Mononuclear cell (primary cell): ENCODE data around the gene S100Z. TPM values are rescaled to one million over a fixed set of nuclear protein-coding genes. Genes with fewer than 3 reads are reported as not detected.
"Not testable (repeated sequence)": the region's sequence is repeated elsewhere in the genome, so short reads cannot be mapped to it uniquely, and the experiment has no call there.

Experiments used
- H3K27me3 ChIP-seq: 2 replicates; pipeline ENCODE4 v1.6.0; 2011; ENCODE audit warnings: low read length, control low read depth; ENCODE audit not compliant: insufficient read depth
- H3K4me1 ChIP-seq: 2 replicates; pipeline ENCODE4 v1.5.1; 2011; ENCODE audit warnings: mild to moderate bottlenecking, low read length, control low read depth; ENCODE audit not compliant: insufficient read depth
- H3K4me3 ChIP-seq: 2 replicates; pipeline ENCODE4 v1.5.1; 2011; ENCODE audit warnings: mild to moderate bottlenecking, low read length, moderate library complexity
- H3K9me3 ChIP-seq: 2 replicates; pipeline ENCODE4 v1.5.1; 2011; ENCODE audit warnings: low read depth, mild to moderate bottlenecking, control low read depth, low read length
- total RNA-seq: library from RNA; depleted of rRNA; stranded (reverse); fragments of >200 nt; gene quantifications from one replicate; pipeline ENCODE4 v1.2.3, GENCODE V29; 2012

S100Z gene
- total RNA-seq, 1 donor, result 5.6 TPM

DNA sequence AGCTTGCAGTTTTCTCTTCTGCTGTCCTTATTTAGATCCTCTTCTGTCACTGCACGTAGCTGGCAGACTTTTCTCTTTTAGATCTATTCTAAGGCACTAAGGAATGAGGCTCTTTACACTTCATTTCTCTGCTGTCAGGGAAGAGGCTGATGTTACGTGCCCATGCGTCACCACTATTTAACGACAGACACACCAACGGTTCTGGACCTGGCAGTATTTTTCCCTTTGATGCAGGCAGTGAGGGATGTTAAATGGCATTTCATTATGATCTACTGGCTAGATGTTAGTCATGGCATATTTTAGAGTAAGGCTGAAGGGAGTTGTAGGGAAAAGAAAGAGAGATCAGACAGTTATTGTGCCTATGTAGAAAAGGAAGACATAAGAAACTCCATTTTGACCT, 94.8 kb downstream of the S100Z start:
- Histone ChIP-seq H3K4me1 (no peaks in the 10 kb centered on the region), H3K27me3 (no peaks in the 10 kb centered on the region), H3K4me3 (no peak overlapping the region), H3K9me3 (no peaks in the 10 kb centered on the region)

DNA sequence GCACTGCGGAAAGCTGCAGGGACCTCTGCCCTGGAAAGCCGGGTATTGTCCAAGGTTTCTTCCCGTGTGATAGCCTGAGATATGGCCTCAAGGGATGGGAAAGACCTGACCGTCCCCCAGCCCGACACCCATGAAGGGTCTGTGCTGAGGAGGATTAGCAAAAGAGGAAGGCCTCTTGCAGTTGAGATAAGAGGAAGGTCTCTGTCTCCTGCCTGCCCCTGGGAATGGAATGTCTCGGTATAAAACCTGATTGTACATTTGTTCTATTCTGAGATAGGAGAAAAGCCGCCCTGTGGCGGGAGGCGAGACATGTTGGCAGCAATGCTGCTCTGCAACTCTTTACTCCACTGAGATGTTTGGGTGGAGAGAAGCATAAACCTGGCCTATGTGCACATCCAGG, 95.4 kb downstream of the S100Z start:
- not testable (repeated sequence) for H3K4me3 ChIP-seq, H3K4me1 ChIP-seq, H3K9me3 ChIP-seq, H3K27me3 ChIP-seq

DNA sequence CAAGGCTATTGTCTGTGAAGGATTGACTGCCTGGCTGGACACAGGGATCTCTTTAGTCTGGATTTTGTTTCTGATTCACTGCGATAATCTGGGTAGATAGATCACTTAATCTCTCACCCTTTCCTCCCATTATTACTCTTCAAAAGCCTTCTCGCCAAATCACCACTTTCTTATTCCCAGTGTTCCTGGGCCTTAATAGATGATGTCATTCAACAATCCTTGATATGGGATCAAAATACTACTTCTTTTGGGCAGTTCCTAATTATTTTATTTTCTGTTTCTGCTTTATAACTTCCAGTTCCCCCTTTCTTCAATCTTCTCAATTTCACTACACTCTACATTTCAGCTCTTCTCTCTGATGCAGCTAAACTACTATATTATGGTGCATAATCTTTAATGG, 96.3 kb downstream of the S100Z start:
- no peaks in the 10 kb centered on the region for H3K4me1 ChIP-seq
- peaks cover 1% of the 10 kb centered on the region for H3K27me3 ChIP-seq
- H3K4me3 ChIP-seq, result no peak overlapping the region
- no peaks in the 10 kb centered on the region for H3K9me3 ChIP-seq

DNA sequence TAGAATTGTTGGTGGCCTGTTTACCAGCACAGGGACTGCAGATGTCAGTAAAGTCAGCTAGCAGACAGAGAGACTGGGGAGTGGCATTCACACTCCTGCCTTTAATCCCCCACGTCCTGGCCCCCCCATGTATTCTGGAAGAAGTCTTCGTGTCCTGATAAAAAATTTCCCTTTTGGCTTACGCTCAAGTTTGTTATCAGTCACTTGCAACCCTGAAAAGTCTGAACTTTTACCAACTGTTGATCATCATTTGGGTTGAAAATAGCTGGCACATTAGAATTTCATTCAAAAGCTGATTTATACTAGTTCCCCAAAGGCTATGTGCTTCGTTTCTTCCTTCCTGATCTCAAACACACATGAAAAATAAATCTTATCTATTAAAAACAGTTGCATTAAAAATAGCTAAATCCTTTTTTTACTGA, 97.3 kb downstream of the S100Z start:
- Histone ChIP-seq H3K4me1 (no peaks in the 10 kb centered on the region), H3K9me3 (no peaks in the 10 kb centered on the region), H3K27me3 (peaks cover 6% of the 10 kb centered on the region), H3K4me3 (no peak overlapping the region)

DNA sequence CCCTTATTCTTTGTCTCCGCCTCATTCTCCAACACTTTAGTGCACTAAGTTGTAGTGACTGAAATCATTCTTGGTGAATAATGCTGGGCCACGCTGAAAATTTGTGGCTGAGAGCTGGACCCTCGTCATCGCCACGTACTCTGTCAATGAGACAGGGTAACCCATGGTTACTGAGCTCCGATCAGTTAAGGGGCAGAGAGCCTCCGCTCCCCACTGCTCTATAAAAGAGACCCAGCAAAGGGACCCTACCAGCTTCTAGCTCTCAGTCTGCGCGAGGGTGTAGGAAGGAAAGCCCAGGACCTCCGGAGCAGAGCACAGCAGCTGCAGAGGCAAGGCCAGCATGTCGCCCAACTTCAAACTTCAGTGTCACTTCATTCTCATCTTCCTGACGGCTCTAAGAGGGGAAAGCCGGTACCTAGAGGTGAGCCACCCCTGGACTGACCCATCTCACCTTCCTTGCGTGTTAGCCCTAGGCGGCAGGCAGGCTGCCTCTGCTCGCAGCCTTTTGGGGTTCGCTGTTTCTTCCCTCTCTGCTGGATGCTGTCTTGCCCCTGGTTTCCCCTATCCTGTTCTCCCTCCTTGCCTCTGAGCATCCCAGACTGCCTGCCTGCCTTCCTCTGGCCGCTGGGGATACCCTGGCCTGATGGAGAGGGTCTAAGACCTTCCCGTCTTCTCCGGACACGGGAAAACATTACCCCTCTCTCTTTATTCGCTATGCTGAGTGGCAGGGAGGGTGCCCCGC, 103.2 kb downstream of the S100Z start, which contains the start of gene CRHBP:
Gene CRHBP (plus strand): TSS at position 251 of the 742 bp plus-strand sequence. CDS start 90 bp downstream, at position 341.
- peaks cover 49% of the 10 kb centered on the region for H3K27me3 ChIP-seq
- no peaks in the 10 kb centered on the region for H3K9me3 ChIP-seq
- H3K4me1 ChIP-seq, result peaks cover 17% of the 10 kb centered on the region
- no peak within 1 kb of the TSS for H3K4me3 ChIP-seq

DNA sequence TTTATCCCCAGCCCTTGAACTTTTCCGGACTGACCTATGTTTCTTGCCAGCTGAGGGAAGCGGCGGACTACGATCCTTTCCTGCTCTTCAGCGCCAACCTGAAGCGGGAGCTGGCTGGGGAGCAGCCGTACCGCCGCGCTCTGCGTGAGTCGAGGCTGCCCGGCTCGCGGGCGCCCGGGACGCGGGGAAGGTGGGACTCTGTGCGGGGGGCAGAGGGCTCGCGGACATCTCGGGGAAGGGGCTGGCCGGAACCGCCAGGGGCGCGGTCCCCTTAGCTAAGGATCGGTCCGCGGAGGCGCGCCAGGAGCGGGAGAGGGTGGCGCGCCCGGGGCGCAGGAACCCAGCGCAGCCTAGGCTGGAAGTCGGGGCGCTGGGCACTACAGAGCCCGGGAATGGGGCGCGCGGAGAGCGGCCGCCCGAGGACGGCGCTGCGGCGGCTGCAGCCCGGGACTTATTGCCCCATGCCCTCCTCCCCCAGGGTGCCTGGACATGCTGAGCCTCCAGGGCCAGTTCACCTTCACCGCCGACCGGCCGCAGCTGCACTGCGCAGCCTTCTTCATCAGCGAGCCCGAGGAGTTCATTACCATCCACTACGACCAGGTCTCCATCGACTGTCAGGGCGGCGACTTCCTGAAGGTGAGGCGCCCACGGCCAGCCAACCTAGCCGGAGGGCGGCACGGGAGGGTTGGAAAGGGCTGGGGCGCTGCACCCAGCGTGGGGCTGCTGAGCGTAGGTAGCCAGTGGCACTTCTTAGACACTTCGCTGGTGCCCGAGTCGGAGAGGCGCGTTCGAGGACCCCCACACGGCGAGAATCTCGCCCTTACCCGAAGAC, 104.0 kb downstream of the S100Z start:
- no peaks in the 10 kb centered on the region for H3K9me3 ChIP-seq
- H3K27me3 ChIP-seq, result peaks cover 49% of the 10 kb centered on the region
- no peak overlapping the region for H3K4me3 ChIP-seq
- peaks cover 23% of the 10 kb centered on the region for H3K4me1 ChIP-seq

DNA sequence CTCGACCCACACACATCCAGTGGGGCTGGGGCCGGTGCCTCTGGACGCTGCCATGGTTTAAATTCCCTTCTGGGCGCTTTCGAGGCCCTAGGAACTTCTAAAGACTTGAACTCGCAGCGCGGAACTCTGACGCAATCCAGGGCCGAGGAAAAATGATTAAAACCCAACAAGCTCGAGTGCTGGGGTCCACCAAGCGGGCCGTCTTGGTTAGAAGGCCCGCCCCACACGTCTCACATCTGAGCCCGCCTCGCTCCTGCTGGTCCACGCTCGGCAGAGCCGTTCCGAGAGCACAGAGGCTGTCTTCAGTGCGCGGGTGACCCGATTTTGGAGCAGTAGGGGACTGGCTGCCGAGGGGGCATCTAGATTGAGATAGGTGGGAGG, 104.6 kb downstream of the S100Z start:
- no peak overlapping the region for H3K4me3 ChIP-seq

DNA sequence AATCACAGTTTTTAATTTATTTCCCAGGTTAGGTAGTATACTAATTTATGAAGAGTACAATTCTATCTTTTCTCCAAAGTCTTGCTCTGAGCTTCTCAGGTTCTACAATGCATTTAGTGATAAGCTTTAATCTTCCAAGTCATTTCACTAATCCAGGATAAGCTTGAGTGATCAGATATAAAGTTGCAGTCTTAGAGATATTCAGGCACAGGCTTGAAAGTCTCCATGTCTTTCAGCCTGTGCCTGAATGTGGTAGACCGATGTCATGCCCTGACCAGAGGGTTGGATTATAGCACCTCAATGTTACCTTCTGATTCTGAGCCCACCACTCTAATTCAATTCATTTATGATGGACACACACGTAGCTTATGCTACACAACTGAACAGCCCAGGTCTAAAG, 106.2 kb downstream of the S100Z start:
- H3K9me3 ChIP-seq, result no peaks in the 10 kb centered on the region
- H3K4me3 ChIP-seq, result no peak overlapping the region
- peaks cover 49% of the 10 kb centered on the region for H3K27me3 ChIP-seq
- H3K4me1 ChIP-seq, result peaks cover 38% of the 10 kb centered on the region

More for the DNA sequence above, 104.6 kb downstream of the S100Z start:
- Histone ChIP-seq H3K27me3 (peaks cover 49% of the 10 kb centered on the region), H3K4me1 (peaks cover 28% of the 10 kb centered on the region), H3K9me3 (no peaks in the 10 kb centered on the region)

DNA sequence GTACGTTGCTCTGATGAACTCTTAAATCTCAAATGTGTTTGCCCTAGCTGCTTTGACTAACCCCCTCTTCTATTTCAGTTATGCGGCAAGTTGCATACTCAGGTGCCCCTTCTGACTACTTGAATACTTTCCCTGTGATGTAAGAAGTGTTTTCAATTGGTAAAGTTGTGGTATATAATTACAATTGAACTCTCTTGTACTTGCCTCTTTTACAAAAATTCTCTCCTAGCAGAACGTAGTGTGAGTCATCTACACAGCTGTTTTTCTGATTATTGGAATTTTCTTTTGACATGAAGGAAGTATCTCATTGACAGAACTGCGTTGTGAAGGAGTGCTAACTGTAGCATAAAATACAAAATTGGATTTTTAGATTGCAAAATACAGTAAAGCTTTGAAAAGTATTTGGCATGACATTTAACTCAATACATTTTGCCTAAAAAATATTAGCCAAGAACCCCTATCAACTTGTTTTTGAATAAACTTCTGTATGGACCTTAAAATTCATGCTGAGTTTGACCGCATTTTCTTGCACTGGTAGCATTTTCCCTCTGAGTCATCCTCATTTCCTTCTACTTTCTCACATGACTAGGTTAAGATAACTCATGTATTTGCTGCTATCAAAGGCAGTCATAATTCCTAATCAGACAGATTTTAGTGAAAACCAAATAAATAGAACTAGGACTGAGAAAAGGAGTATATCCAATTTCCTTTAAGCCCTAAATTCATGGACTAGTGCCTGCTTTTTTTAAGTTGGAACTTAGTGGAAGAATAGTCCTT, 109.4 kb downstream of the S100Z start:
- H3K4me3 ChIP-seq, result no peak overlapping the region
- H3K27me3 ChIP-seq, result peaks cover 23% of the 10 kb centered on the region
- peaks cover 26% of the 10 kb centered on the region for H3K4me1 ChIP-seq
- H3K9me3 ChIP-seq, result no peaks in the 10 kb centered on the region

DNA sequence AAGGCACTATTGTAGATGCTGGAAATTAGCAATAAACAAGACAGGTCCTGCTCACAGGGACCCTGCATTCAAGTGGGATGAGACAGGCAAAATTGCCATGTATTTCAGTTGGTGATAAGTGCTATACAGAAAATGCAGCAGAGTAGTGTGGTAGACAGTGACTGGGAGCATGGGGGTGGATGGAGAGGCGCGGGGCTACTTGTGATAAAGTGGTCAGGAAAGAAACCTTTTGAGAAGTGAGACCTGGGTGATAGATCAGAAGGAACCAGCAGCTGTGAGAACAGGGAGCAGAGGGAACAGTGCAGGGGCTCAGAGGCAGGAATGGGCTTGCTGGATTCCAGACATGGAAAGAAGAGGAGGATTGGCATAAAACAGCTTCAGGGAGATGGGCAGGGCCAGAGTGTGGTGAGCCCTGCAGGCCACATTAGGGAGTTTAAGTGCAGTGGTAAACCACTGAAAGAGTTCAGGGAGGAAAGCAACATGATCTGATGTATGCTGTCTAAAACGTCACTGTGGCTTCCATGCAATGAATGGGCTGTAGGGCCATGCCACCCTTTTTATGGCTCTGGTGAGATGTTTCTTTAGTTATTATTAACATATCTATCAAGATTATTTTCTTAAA, 110.3 kb downstream of the S100Z start:
- H3K9me3 ChIP-seq, result no peaks in the 10 kb centered on the region
- H3K4me3 ChIP-seq, result no peak overlapping the region
- H3K27me3 ChIP-seq, result peaks cover 13% of the 10 kb centered on the region
- peaks cover 20% of the 10 kb centered on the region for H3K4me1 ChIP-seq

DNA sequence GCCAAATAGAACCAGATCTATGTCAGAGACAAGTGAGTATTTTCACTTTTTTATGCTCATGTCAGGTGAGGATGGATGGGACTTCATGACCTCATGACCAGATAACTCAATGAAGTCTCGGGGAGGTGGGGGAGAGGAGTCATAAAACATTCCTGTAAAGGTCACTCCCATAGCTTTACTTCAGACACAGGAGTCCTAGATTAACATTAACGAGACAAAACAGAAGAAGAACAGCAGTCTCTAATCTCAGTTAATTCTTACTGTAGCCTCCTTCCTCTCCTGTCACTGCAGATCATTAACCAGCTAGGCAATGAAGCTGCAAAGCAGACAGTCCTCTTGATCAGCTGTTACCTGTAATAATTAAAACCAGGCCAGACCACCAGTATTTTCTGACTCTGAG, 114.2 kb downstream of the S100Z start:
- no peaks in the 10 kb centered on the region for H3K27me3 ChIP-seq
- peaks cover 12% of the 10 kb centered on the region for H3K4me1 ChIP-seq
- H3K9me3 ChIP-seq, result no peaks in the 10 kb centered on the region
- H3K4me3 ChIP-seq, result no peak overlapping the region

Other genes with a start within 250 kb of the S100Z start
- 0.10 TPM for gene F2RL2, start 226.6 kb upstream of the S100Z start, total RNA-seq
- gene F2R, start 133.9 kb upstream of the S100Z start, total RNA-seq, result 14.2 TPM
- 4.2 TPM for gene F2RL1, start 31.0 kb upstream of the S100Z start, total RNA-seq
- gene CRHBP, start 103.0 kb downstream of the S100Z start, total RNA-seq, result not detected
- gene AGGF1, start 180.4 kb downstream of the S100Z start, total RNA-seq, result 15.2 TPM
- gene ZBED3, start 237.3 kb downstream of the S100Z start, total RNA-seq, result 1.9 TPM